H4 (cell line): ENCODE measurements around the gene KCNN4. TPM values are rescaled to one million over a fixed set of nuclear protein-coding genes. Genes with fewer than 3 reads are reported as not detected.

Experiments
- DNase-seq: peaks from one replicate; pipeline ENCODE4 v3.0.0-alpha.2; 2015; ENCODE audit warnings: low spot score
- total RNA-seq: library from RNA; depleted of rRNA; stranded (reverse); fragments of >200 nt; shearing (Covaris generic); gene quantifications from 2 replicates; pipeline ENCODE4 v1.2.3, GENCODE V29; 2014

KCNN4 gene
- total RNA-seq, 1 experiment from 2014 or later = 3.1 TPM

- no peak for DNase-seq
Observed at GRCh38 chr19:43748685-43749084, 32.1 kb downstream of the KCNN4 start.

GRCh38 chr19:43748205-43748594 lies 32.6 kb downstream of the KCNN4 start:
- DNase-seq = no peak

GRCh38 chr19:43747557-43748204 lies 33.1 kb downstream of the KCNN4 start:
- DNase-seq = no peak

- DNase-seq = no peak
Observed at GRCh38 chr19:43743059-43743458, 37.7 kb downstream of the KCNN4 start.

- no peak for DNase-seq
Observed at GRCh38 chr19:43741075-43741825, 39.5 kb downstream of the KCNN4 start.

GRCh38 chr19:43739439-43740235 lies 41.1 kb downstream of the KCNN4 start:
- DNase-seq = no peak

GRCh38 chr19:43738780-43739211 lies 42.0 kb downstream of the KCNN4 start:
- no peak for DNase-seq

- DNase-seq = no peak
Observed at GRCh38 chr19:43735957-43736356, 44.8 kb downstream of the KCNN4 start.

GRCh38 chr19:43735013-43735412 lies 45.8 kb downstream of the KCNN4 start:
- no peak for DNase-seq

- no peak for DNase-seq
Observed at GRCh38 chr19:43731846-43732245, 48.9 kb downstream of the KCNN4 start.

- no peak for DNase-seq
Observed at GRCh38 chr19:43731346-43731745, 49.4 kb downstream of the KCNN4 start.

GRCh38 chr19:43729919-43730318 lies 50.9 kb downstream of the KCNN4 start:
- no peak for DNase-seq

GRCh38 chr19:43727593-43727853 lies 53.2 kb downstream of the KCNN4 start:
- no peak for DNase-seq

GRCh38 chr19:43726736-43727592 lies 53.8 kb downstream of the KCNN4 start:
- DNase-seq = no peak

- DNase-seq = no peak
Observed at GRCh38 chr19:43725468-43725867, 55.3 kb downstream of the KCNN4 start.

GRCh38 chr19:43724896-43725295 lies 55.9 kb downstream of the KCNN4 start:
- no peak for DNase-seq

GRCh38 chr19:43723588-43723987 lies 57.2 kb downstream of the KCNN4 start:
- no peak for DNase-seq

- no peak for DNase-seq
Observed at GRCh38 chr19:43721469-43722048, 59.2 kb downstream of the KCNN4 start.

GRCh38 chr19:43720936-43721335 lies 59.8 kb downstream of the KCNN4 start:
- no peak for DNase-seq

GRCh38 chr19:43719918-43720317 lies 60.9 kb downstream of the KCNN4 start:
- DNase-seq = no peak

GRCh38 chr19:43719378-43719868 lies 61.4 kb downstream of the KCNN4 start:
- no peak for DNase-seq
